HepG2 (cell line): Measurements from ENCODE around the gene MED13L. TPM values are rescaled to one million over a fixed set of nuclear protein-coding genes. Genes with fewer than 3 reads are reported as not detected.

Source experiments
- HOXD1 ChIP-seq: sonication (generic); formaldehyde crosslinking; IDR thresholded peaks from 2 replicates; pipeline ENCODE4 v1.5.0; 2020; ENCODE audit warnings: missing genetic modification reagents
- SP4 ChIP-seq: sonication (generic); formaldehyde crosslinking; IDR thresholded peaks from 2 replicates; pipeline ENCODE4 v1.8.1; 2023; ENCODE audit warnings: mild to moderate bottlenecking, missing genetic modification reagents
- YEATS4 ChIP-seq: sonication (generic); formaldehyde crosslinking; IDR thresholded peaks from 2 replicates; pipeline ENCODE4 v1.4.0; 2020; ENCODE audit warnings: missing genetic modification reagents, borderline replicate concordance
- polyA plus RNA-seq, 8 experiments: library from polyadenylated mRNA; depleted of rRNA in 3 of 8; stranded (reverse) in 7 of 8; unstranded in 1 of 8; fragments of >200 nt; fragmentation: Illumina TruSeq in 4 of 8; extraction: Trizol in 4 of 8; gene quantifications; 2 replicates each; pipeline versions ENCODE4 v1.2.1 to v1.2.3, GENCODE V29; 2011 to 2016; ENCODE audit warnings: low read depth in 4 of 8, missing spikeins in 1 of 8, mixed read lengths in 1 of 8; ENCODE audit not compliant: insufficient read depth in 1 of 8
- total RNA-seq, 5 experiments: library from RNA; depleted of rRNA; stranded (reverse); fragments of >200 nt; fragmentation: Illumina TruSeq; extraction: Trizol; gene quantifications; 2 replicates each; pipeline ENCODE4 v1.2.3, GENCODE V29; 2016; ENCODE audit warnings: low read depth in 1 of 5
- TF ChIP-seq, protein P1 (sequence below): sonication (generic); formaldehyde crosslinking; IDR thresholded peaks from 2 replicates; pipeline ENCODE4 v1.8.1; 2023; ENCODE audit warnings: mild to moderate bottlenecking, missing genetic modification reagents
- TF ChIP-seq, protein P2 (sequence below): sonication (generic); formaldehyde crosslinking; IDR thresholded peaks from 2 replicates; pipeline ENCODE4 v1.4.0; 2020; ENCODE audit warnings: missing genetic modification reagents, borderline replicate concordance
- TF ChIP-seq, protein P3 (sequence below): sonication (generic); formaldehyde crosslinking; IDR thresholded peaks from 2 replicates; pipeline ENCODE4 v1.4.0; 2020; ENCODE audit warnings: mild to moderate bottlenecking, missing genetic modification reagents

MED13L gene
- total and polyA plus RNA-seq, 2 of the 13 experiments (the other 11 are each of a cell fraction or from before 2014, with no cell fraction given) = 24.8 to 38.9 TPM

DNA sequence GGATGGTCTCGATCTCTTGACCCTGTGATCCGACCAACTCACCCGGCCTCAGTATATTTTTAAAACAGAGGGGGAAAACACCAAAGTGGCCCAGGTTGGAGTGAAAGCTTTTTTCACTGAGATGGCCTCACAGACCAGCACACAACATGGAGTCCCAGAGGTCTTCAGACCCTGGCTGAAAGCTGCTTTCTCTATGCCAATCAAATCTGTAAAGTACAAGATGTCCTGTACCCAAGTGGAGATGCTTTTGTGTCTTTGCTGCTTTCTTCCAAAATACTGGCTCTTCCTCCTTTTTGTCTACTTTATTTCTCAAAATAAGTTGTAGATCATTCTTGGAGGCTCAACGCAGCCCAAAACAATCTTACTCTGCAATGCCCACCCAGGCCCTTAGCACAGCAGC lies 214.8 kb downstream of the MED13L start (continued):
- TF ChIP-seq, protein P1, sequence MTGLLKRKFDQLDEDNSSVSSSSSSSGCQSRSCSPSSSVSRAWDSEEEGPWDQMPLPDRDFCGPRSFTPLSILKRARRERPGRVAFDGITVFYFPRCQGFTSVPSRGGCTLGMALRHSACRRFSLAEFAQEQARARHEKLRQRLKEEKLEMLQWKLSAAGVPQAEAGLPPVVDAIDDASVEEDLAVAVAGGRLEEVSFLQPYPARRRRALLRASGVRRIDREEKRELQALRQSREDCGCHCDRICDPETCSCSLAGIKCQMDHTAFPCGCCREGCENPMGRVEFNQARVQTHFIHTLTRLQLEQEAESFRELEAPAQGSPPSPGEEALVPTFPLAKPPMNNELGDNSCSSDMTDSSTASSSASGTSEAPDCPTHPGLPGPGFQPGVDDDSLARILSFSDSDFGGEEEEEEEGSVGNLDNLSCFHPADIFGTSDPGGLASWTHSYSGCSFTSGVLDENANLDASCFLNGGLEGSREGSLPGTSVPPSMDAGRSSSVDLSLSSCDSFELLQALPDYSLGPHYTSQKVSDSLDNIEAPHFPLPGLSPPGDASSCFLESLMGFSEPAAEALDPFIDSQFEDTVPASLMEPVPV (CRISPR knock-in tag) = no peak
- TF ChIP-seq, protein P2, sequence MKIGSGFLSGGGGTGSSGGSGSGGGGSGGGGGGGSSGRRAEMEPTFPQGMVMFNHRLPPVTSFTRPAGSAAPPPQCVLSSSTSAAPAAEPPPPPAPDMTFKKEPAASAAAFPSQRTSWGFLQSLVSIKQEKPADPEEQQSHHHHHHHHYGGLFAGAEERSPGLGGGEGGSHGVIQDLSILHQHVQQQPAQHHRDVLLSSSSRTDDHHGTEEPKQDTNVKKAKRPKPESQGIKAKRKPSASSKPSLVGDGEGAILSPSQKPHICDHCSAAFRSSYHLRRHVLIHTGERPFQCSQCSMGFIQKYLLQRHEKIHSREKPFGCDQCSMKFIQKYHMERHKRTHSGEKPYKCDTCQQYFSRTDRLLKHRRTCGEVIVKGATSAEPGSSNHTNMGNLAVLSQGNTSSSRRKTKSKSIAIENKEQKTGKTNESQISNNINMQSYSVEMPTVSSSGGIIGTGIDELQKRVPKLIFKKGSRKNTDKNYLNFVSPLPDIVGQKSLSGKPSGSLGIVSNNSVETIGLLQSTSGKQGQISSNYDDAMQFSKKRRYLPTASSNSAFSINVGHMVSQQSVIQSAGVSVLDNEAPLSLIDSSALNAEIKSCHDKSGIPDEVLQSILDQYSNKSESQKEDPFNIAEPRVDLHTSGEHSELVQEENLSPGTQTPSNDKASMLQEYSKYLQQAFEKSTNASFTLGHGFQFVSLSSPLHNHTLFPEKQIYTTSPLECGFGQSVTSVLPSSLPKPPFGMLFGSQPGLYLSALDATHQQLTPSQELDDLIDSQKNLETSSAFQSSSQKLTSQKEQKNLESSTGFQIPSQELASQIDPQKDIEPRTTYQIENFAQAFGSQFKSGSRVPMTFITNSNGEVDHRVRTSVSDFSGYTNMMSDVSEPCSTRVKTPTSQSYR (CRISPR knock-in tag) = no peak
- TF ChIP-seq YEATS4 (CRISPR knock-in tag) (no peak), HOXD1 (CRISPR knock-in tag) (no peak), SP4 (CRISPR knock-in tag) (no peak)
- TF ChIP-seq, protein P3, sequence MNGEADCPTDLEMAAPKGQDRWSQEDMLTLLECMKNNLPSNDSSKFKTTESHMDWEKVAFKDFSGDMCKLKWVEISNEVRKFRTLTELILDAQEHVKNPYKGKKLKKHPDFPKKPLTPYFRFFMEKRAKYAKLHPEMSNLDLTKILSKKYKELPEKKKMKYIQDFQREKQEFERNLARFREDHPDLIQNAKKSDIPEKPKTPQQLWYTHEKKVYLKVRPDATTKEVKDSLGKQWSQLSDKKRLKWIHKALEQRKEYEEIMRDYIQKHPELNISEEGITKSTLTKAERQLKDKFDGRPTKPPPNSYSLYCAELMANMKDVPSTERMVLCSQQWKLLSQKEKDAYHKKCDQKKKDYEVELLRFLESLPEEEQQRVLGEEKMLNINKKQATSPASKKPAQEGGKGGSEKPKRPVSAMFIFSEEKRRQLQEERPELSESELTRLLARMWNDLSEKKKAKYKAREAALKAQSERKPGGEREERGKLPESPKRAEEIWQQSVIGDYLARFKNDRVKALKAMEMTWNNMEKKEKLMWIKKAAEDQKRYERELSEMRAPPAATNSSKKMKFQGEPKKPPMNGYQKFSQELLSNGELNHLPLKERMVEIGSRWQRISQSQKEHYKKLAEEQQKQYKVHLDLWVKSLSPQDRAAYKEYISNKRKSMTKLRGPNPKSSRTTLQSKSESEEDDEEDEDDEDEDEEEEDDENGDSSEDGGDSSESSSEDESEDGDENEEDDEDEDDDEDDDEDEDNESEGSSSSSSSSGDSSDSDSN (CRISPR knock-in tag) = no peak
- TF ChIP-seq, all 625 proteins: peak for 0
